ENCODE results near the gene TMEM256.

TMEM256 gene

DNA sequence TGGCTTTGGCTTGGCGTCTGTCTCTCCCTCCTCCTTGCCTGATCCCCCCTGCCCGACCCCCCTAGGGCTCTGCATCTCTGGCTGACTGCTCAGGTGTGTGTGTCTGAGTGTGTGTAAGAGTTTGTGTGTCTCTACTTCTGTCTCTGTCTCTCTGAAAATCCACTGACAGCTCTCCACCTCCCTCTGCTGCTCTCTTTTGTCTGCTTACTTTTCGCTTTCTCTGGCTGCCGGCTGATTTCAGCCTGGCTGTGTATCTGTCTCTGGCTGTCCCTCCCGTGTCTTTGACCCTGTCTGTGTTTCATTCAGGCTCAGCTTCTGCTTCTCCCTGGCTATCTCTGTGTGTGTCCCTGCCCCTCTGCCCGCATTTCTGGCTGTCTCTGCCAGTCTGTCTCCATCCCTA lies 12.4 kb upstream of the TMEM256 start:
- WGBS: 84% methylated on average over 4 of the region's 6 CpGs
- no peak overlapping the region for H2AFZ ChIP-seq (ENCODE audit: low read depth, low read length)
- H3K27me3 ChIP-seq (ENCODE audit: control insufficient read depth in 1 of 2, insufficient read depth in 1 of 2, low read length in 2 of 2): no peaks in the 10 kb centered on the region
- H2BK120ac ChIP-seq (ENCODE audit: low read depth, low read length): no peak overlapping the region
- H2AK5ac ChIP-seq (ENCODE audit: low read length, severe bottlenecking): no peak overlapping the region
- no peak overlapping the region for H4K91ac ChIP-seq (ENCODE audit: low read length)
- H3K79me1 ChIP-seq (replicated peaks; ENCODE audit: low read length, poor library complexity, severe bottlenecking): peaks cover 8% of the 10 kb centered on the region
- no peak overlapping the region for H2BK15ac ChIP-seq (ENCODE audit: low read depth, poor library complexity, severe bottlenecking)
- H3K14ac ChIP-seq (ENCODE audit: low read length in 2 of 2): no peak overlapping the region
- peaks cover 8% of the 10 kb centered on the region for H3K4me1 ChIP-seq (ENCODE audit: control insufficient read depth, insufficient read depth, low read depth, low read length)
- H3K27ac ChIP-seq (ENCODE audit: low read length, poor library complexity, severe bottlenecking): no peak overlapping the region
- no peak overlapping the region for H3K9ac ChIP-seq (ENCODE audit: low read length)
- H3K4me2 ChIP-seq (ENCODE audit: low read length, poor library complexity, severe bottlenecking): no peak overlapping the region
- no peak for DNase-seq
- H3K9me3 ChIP-seq (ENCODE audit: control insufficient read depth, low read length): no peaks in the 10 kb centered on the region
- no peak overlapping the region for H2BK5ac ChIP-seq (ENCODE audit: low read depth, low read length, poor library complexity, severe bottlenecking)
- no peak overlapping the region for H3K18ac ChIP-seq (ENCODE audit: low read depth in 1 of 2, low read length in 2 of 2)
- no peak overlapping the region for H4K8ac ChIP-seq (ENCODE audit: low read length)
- peaks cover 24 to 56% of the 10 kb centered on the region in 2 experiments for H3K36me3 ChIP-seq (ENCODE audit: control insufficient read depth in 1 of 2, insufficient read depth in 2 of 2, low read depth in 1 of 2, low read length in 2 of 2)
- H3K4me3 ChIP-seq (ENCODE audit: insufficient read depth in 1 of 2, low read depth in 1 of 2, low read length in 2 of 2): no peak overlapping the region
- no peak overlapping the region for H2BK12ac ChIP-seq (ENCODE audit: low read length in 2 of 2)
- H3K23ac ChIP-seq (ENCODE audit: low read length in 2 of 2): no peak overlapping the region
- H3K4ac ChIP-seq (ENCODE audit: low read depth in 1 of 2, low read length in 2 of 2): no peak overlapping the region

DNA sequence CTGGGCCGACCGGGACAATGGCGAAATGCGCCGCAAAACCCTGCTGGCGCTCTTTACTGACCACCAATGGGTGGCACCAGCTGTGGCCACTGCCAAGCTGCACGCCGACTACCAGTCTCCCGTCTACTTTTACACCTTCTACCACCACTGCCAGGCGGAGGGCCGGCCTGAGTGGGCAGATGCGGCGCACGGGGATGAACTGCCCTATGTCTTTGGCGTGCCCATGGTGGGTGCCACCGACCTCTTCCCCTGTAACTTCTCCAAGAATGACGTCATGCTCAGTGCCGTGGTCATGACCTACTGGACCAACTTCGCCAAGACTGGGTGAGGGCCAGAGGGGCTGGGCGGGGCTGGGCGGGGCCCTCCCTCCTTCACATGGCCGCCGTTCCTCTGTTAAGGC lies 11.9 kb upstream of the TMEM256 start:
- Histone ChIP-seq H3K27me3 (ENCODE audit: control insufficient read depth in 1 of 2, insufficient read depth in 1 of 2, low read length in 2 of 2) (no peaks in the 10 kb centered on the region), H2BK15ac (ENCODE audit: low read depth, poor library complexity, severe bottlenecking) (no peak overlapping the region), H3K9me3 (ENCODE audit: control insufficient read depth, low read length) (no peaks in the 10 kb centered on the region), H3K79me1 (replicated peaks; ENCODE audit: low read length, poor library complexity, severe bottlenecking) (peaks cover 11% of the 10 kb centered on the region), H2BK12ac (ENCODE audit: low read length in 2 of 2) (no peak overlapping the region), H4K91ac (ENCODE audit: low read length) (no peak overlapping the region), H2AK5ac (ENCODE audit: low read length, severe bottlenecking) (no peak overlapping the region), H3K27ac (ENCODE audit: low read length, poor library complexity, severe bottlenecking) (no peak overlapping the region), H3K4me1 (ENCODE audit: control insufficient read depth, insufficient read depth, low read depth, low read length) (peaks cover 8% of the 10 kb centered on the region), H3K9ac (ENCODE audit: low read length) (no peak overlapping the region), H4K8ac (ENCODE audit: low read length) (no peak overlapping the region), H2AFZ (ENCODE audit: low read depth, low read length) (no peak overlapping the region), H2BK120ac (ENCODE audit: low read depth, low read length) (no peak overlapping the region), H3K23ac (ENCODE audit: low read length in 2 of 2) (no peak overlapping the region), H2BK5ac (ENCODE audit: low read depth, low read length, poor library complexity, severe bottlenecking) (no peak overlapping the region), H3K4me2 (ENCODE audit: low read length, poor library complexity, severe bottlenecking) (no peak overlapping the region), H3K36me3 (ENCODE audit: control insufficient read depth in 1 of 2, insufficient read depth in 2 of 2, low read depth in 1 of 2, low read length in 2 of 2) (peaks cover 30 to 61% of the 10 kb centered on the region in 2 experiments), H3K18ac (ENCODE audit: low read depth in 1 of 2, low read length in 2 of 2) (no peak overlapping the region), H3K4me3 (ENCODE audit: insufficient read depth in 1 of 2, low read depth in 1 of 2, low read length in 2 of 2) (no peak overlapping the region), H3K14ac (ENCODE audit: low read length in 2 of 2) (no peak overlapping the region), H3K4ac (ENCODE audit: low read depth in 1 of 2, low read length in 2 of 2) (no peak overlapping the region)
- 94% methylated on average over 23 of the region's 23 CpGs for WGBS
- DNase-seq: no peak

DNA sequence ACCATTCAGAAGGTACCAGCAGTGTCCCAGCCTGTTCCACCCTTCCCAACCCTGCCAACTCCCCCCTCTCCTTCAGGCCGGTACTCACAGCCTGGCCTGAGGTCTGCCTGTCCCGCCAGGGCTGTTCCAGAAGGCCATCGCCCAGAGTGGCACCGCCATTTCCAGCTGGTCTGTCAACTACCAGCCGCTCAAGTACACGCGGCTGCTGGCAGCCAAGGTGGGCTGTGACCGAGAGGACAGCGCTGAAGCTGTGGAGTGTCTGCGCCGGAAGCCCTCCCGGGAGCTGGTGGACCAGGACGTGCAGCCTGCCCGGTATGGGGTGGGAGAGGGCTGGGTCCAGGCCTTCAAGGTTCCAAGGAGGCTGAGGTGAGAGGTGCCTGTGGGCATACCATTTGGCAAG lies 10.9 kb upstream of the TMEM256 start:
- H3K4me3 ChIP-seq (ENCODE audit: insufficient read depth in 1 of 2, low read depth in 1 of 2, low read length in 2 of 2): no peak overlapping the region
- H3K4ac ChIP-seq (ENCODE audit: low read depth in 1 of 2, low read length in 2 of 2): no peak overlapping the region
- H3K27me3 ChIP-seq (ENCODE audit: control insufficient read depth in 1 of 2, insufficient read depth in 1 of 2, low read length in 2 of 2): no peaks in the 10 kb centered on the region
- no peak overlapping the region for H3K4me2 ChIP-seq (ENCODE audit: low read length, poor library complexity, severe bottlenecking)
- 90% methylated on average over 14 of the region's 14 CpGs for WGBS
- no peak overlapping the region for H3K27ac ChIP-seq (ENCODE audit: low read length, poor library complexity, severe bottlenecking)
- H2AK5ac ChIP-seq (ENCODE audit: low read length, severe bottlenecking): no peak overlapping the region
- peaks cover 8% of the 10 kb centered on the region for H3K4me1 ChIP-seq (ENCODE audit: control insufficient read depth, insufficient read depth, low read depth, low read length)
- H4K91ac ChIP-seq (ENCODE audit: low read length): no peak overlapping the region
- H3K79me1 ChIP-seq (replicated peaks; ENCODE audit: low read length, poor library complexity, severe bottlenecking): peaks cover 16% of the 10 kb centered on the region
- no peak overlapping the region for H2AFZ ChIP-seq (ENCODE audit: low read depth, low read length)
- no peak overlapping the region for H2BK12ac ChIP-seq (ENCODE audit: low read length in 2 of 2)
- no peak overlapping the region for H3K23ac ChIP-seq (ENCODE audit: low read length in 2 of 2)
- H3K14ac ChIP-seq (ENCODE audit: low read length in 2 of 2): no peak overlapping the region
- no peak overlapping the region for H3K18ac ChIP-seq (ENCODE audit: low read depth in 1 of 2, low read length in 2 of 2)
- no peak overlapping the region for H2BK120ac ChIP-seq (ENCODE audit: low read depth, low read length)
- no peak overlapping the region for H2BK5ac ChIP-seq (ENCODE audit: low read depth, low read length, poor library complexity, severe bottlenecking)
- peaks cover 39 to 71% of the 10 kb centered on the region in 2 experiments for H3K36me3 ChIP-seq (ENCODE audit: control insufficient read depth in 1 of 2, insufficient read depth in 2 of 2, low read depth in 1 of 2, low read length in 2 of 2)
- H2BK15ac ChIP-seq (ENCODE audit: low read depth, poor library complexity, severe bottlenecking): no peak overlapping the region
- no peaks in the 10 kb centered on the region for H3K9me3 ChIP-seq (ENCODE audit: control insufficient read depth, low read length)
- no peak overlapping the region for H3K9ac ChIP-seq (ENCODE audit: low read length)
- DNase-seq: no peak
- H4K8ac ChIP-seq (ENCODE audit: low read length): no peak overlapping the region

DNA sequence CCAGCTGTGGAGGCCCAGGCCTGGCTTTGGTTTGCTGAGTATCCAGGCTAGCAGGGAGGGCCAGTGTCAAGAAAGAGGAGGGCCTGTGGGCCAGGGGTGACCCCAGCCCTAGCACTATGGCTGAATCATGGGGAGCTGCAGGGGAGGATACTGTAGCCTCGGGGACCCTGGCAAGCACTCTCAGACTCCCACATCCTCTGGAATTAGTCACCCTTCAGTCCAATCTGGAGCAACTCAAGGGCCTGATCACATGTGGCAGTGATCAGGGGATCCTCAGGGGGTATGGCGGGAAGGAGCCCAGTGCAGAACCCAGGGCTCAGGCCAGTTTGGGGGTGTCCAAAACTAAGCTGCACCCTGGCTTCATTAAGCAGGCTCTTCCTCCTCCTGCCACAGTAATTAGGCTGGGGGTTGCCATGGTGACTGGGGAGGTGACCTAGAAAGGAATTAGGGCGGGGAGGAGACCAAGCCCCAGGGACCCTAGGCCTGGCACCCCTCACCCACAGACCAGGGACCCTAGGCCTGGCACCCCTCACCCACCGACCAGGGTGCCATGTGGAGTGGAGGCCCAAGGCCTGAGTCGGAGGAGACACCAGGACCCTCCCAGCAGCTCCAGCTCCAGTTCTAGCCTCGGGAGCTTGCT lies 9.6 kb upstream of the TMEM256 start:
- no peak overlapping the region for H4K8ac ChIP-seq (ENCODE audit: low read length)
- H3K79me1 ChIP-seq (replicated peaks; ENCODE audit: low read length, poor library complexity, severe bottlenecking): peaks cover 16% of the 10 kb centered on the region
- no peak overlapping the region for H2AK5ac ChIP-seq (ENCODE audit: low read length, severe bottlenecking)
- no peak overlapping the region for H3K23ac ChIP-seq (ENCODE audit: low read length in 2 of 2)
- H3K9me3 ChIP-seq (ENCODE audit: control insufficient read depth, low read length): no peaks in the 10 kb centered on the region
- no peak overlapping the region for H2AFZ ChIP-seq (ENCODE audit: low read depth, low read length)
- H3K18ac ChIP-seq (ENCODE audit: low read depth in 1 of 2, low read length in 2 of 2): no peak overlapping the region
- peaks cover 8% of the 10 kb centered on the region for H3K4me1 ChIP-seq (ENCODE audit: control insufficient read depth, insufficient read depth, low read depth, low read length)
- no peak overlapping the region for H3K4ac ChIP-seq (ENCODE audit: low read depth in 1 of 2, low read length in 2 of 2)
- H2BK12ac ChIP-seq (ENCODE audit: low read length in 2 of 2): no peak overlapping the region
- no peak overlapping the region for H3K4me2 ChIP-seq (ENCODE audit: low read length, poor library complexity, severe bottlenecking)
- H3K4me3 ChIP-seq (ENCODE audit: insufficient read depth in 1 of 2, low read depth in 1 of 2, low read length in 2 of 2): peak overlapping the region in 1 of 2 experiments; percentile 23
- no peak overlapping the region for H4K91ac ChIP-seq (ENCODE audit: low read length)
- H3K27me3 ChIP-seq (ENCODE audit: control insufficient read depth in 1 of 2, insufficient read depth in 1 of 2, low read length in 2 of 2): no peaks in the 10 kb centered on the region
- peak overlapping the region; percentile 65 for H3K9ac ChIP-seq (ENCODE audit: low read length)
- H3K36me3 ChIP-seq (ENCODE audit: control insufficient read depth in 1 of 2, insufficient read depth in 2 of 2, low read depth in 1 of 2, low read length in 2 of 2): peaks cover 53 to 79% of the 10 kb centered on the region in 2 experiments
- no peak overlapping the region for H3K27ac ChIP-seq (ENCODE audit: low read length, poor library complexity, severe bottlenecking)
- no peak overlapping the region for H3K14ac ChIP-seq (ENCODE audit: low read length in 2 of 2)
- WGBS: 84% methylated on average over 6 of the region's 6 CpGs
- DNase-seq: no peak
- H2BK15ac ChIP-seq (ENCODE audit: low read depth, poor library complexity, severe bottlenecking): no peak overlapping the region
- no peak overlapping the region for H2BK120ac ChIP-seq (ENCODE audit: low read depth, low read length)
- H2BK5ac ChIP-seq (ENCODE audit: low read depth, low read length, poor library complexity, severe bottlenecking): no peak overlapping the region

Data from mesenchymal stem cell (in vitro differentiated cells and primary cell).